ENCODE results near the gene RBBP5. TPM values are rescaled to one million over a fixed set of nuclear protein-coding genes. Genes with fewer than 3 reads are reported as not detected.

Gene RBBP5
- total RNA-seq, 1 experiment from 2014 or later: 17.3 TPM

GRCh38 chr1:205118752-205119151, 3.0 kb downstream of the RBBP5 start:
- H3K27ac ChIP-seq (ENCODE audit: insufficient read length, low read depth, low read length): no peak overlapping the region
- H2BK20ac ChIP-seq (ENCODE audit: low read depth, low read length, poor library complexity, severe bottlenecking): no peak overlapping the region
- no peak overlapping the region for H2BK12ac ChIP-seq (ENCODE audit: insufficient read length, low read depth, low read length)
- no peak overlapping the region for H2BK120ac ChIP-seq (ENCODE audit: low read depth, low read length, poor library complexity, severe bottlenecking)
- peaks cover 3 to 31% (median 17%) of the 10 kb centered on the region in 3 experiments; a peak in 6 of 7 replicates for H3K36me3 Mint-ChIP-seq (ENCODE audit: insufficient read depth in 1 of 3, low read depth in 3 of 3)
- H3K4ac ChIP-seq (ENCODE audit: low read depth, low read length): no peak overlapping the region
- H4K5ac ChIP-seq (ENCODE audit: insufficient read length, low read depth, low read length): no peak overlapping the region
- H3K4me1 Mint-ChIP-seq: peaks cover 18% of the 10 kb centered on the region in 2 experiments
- no peaks in the 10 kb centered on the region for H3K27me3 ChIP-seq (ENCODE audit: insufficient read depth, low read length)
- DNase-seq: no peak
- no peak overlapping the region for H3K56ac ChIP-seq (ENCODE audit: insufficient read length, low read depth, low read length)
- no CpG with 5 or more reads among the region's 2 CpGs for WGBS (ENCODE audit: extremely low coverage, insufficient read length, low lambda C conversion rate)
- no peaks in the 10 kb centered on the region for H3K4me1 ChIP-seq (ENCODE audit: insufficient read depth, low read length)
- no peak overlapping the region for H4K8ac ChIP-seq (replicated peaks; ENCODE audit: insufficient read length, low read depth, low read length)
- no peak overlapping the region for H3K9ac ChIP-seq (ENCODE audit: extremely low read depth, insufficient read length, low read length)
- no peak for TF ChIP-seq CTCF (conservative IDR thresholded peaks at IDR 0.05)
- H3K18ac ChIP-seq (ENCODE audit: insufficient read length, low read depth, low read length): no peak overlapping the region
- H2BK5ac ChIP-seq (ENCODE audit: insufficient read length, low read length): no peak overlapping the region
- no peak overlapping the region for H3K4me2 ChIP-seq (ENCODE audit: insufficient read depth, insufficient read length, low read length)
- H3K79me1 ChIP-seq (ENCODE audit: insufficient read depth, low read depth, low read length, poor library complexity, severe bottlenecking): peaks cover 4% of the 10 kb centered on the region
- peaks cover 7% of the 10 kb centered on the region for H3K23me2 ChIP-seq (ENCODE audit: insufficient read length, low read depth, low read length, poor library complexity, severe bottlenecking)
- peaks cover 18% of the 10 kb centered on the region; the same call in 1 of the 2 replicates for H3K79me2 ChIP-seq (ENCODE audit: insufficient read depth, low read length)
- H3K23ac ChIP-seq (ENCODE audit: insufficient read length, low read depth, low read length): no peak overlapping the region
- H2BK15ac ChIP-seq (ENCODE audit: low read depth, low read length): no peak overlapping the region
- no peaks in the 10 kb centered on the region for H3K27me3 Mint-ChIP-seq (ENCODE audit: low read depth)
- no peak overlapping the region for H4K91ac ChIP-seq (ENCODE audit: insufficient read length, low read depth, low read length)
- no peaks in the 10 kb centered on the region for H4K20me1 ChIP-seq (ENCODE audit: control insufficient read depth, insufficient read depth, insufficient read length)
- no peaks in the 10 kb centered on the region for H3K9me3 ChIP-seq (ENCODE audit: control insufficient read depth, low read depth, low read length)
- H2AK5ac ChIP-seq (ENCODE audit: insufficient read length, low read length): no peak overlapping the region
- H2AFZ ChIP-seq (ENCODE audit: low read length): no peak overlapping the region
- no peak overlapping the region for H3K4me3 Mint-ChIP-seq
- no peaks in the 10 kb centered on the region for H3K9me3 Mint-ChIP-seq
- H3K14ac ChIP-seq (ENCODE audit: insufficient read depth, low read length): no peak overlapping the region
- H3T11ph ChIP-seq (ENCODE audit: low read length): no peak overlapping the region
- no peak overlapping the region for H3K27ac Mint-ChIP-seq
